Neutrophil (primary cell): Measurements from ENCODE around the gene ZNF385C.

ENCODE experiments used
- H3K27ac ChIP-seq: fragments of 200-600 bp; sonication (generic); 2 replicates; pipeline ENCODE4 v1.5.1; 2016; ENCODE audit warnings: mild to moderate bottlenecking, moderate library complexity
- H3K27me3 ChIP-seq: fragments of 200-600 bp; sonication (generic); 2 replicates; pipeline ENCODE4 v1.6.0; 2016; ENCODE audit warnings: mild to moderate bottlenecking
- H3K36me3 ChIP-seq: fragments of 200-600 bp; sonication (generic); 2 replicates; pipeline ENCODE4 v1.5.1; 2017
- H3K4me1 ChIP-seq, 2 experiments: fragments of 200-600 bp in 1 of 2; sonication (generic) in 1 of 2; 1 replicate in 1 of 2; 2 replicates in 1 of 2; pipeline versions ENCODE4 v1.5.1 to v1.6.1; 2013 to 2016; ENCODE audit warnings: low read depth in 1 of 2, low read length in 1 of 2, mild to moderate bottlenecking in 1 of 2, moderate library complexity in 1 of 2; ENCODE audit not compliant: control insufficient read depth in 1 of 2, insufficient read depth in 1 of 2
- H3K4me3 ChIP-seq, 2 experiments: fragments of 200-600 bp in 1 of 2; sonication (generic) in 1 of 2; 1 replicate in 1 of 2; 2 replicates in 1 of 2; pipeline ENCODE4 v1.5.1; 2013 to 2016; ENCODE audit warnings: low read depth in 1 of 2, low read length in 1 of 2, mild to moderate bottlenecking in 1 of 2, moderate library complexity in 1 of 2
- H3K9me3 ChIP-seq: fragments of 200-600 bp; sonication (generic); 2 replicates; pipeline ENCODE4 v1.5.1; 2016
- CTCF ChIP-seq: fragments of 200-600 bp; sonication (generic); IDR thresholded peaks from 2 replicates; pipeline ENCODE4 v1.5.1; 2016; ENCODE audit warnings: antibody characterized with exemption

ZNF385C gene

GRCh38 chr17:42088736-42089135, 9.5 kb downstream of the ZNF385C start:
- no peaks in the 10 kb centered on the region for H3K4me1 ChIP-seq
- H3K36me3 ChIP-seq, result no peaks in the 10 kb centered on the region
- H3K27me3 ChIP-seq, result peaks cover 5% of the 10 kb centered on the region
- no peak overlapping the region for H3K27ac ChIP-seq
- no peak overlapping the region for H3K4me3 ChIP-seq
- no peak for TF ChIP-seq CTCF
- no peaks in the 10 kb centered on the region for H3K9me3 ChIP-seq

- no peak for TF ChIP-seq CTCF
- Histone ChIP-seq H3K27ac (no peak overlapping the region), H3K4me1 (no peaks in the 10 kb centered on the region), H3K27me3 (peaks cover 5% of the 10 kb centered on the region), H3K4me3 (no peak overlapping the region), H3K9me3 (no peaks in the 10 kb centered on the region), H3K36me3 (no peaks in the 10 kb centered on the region)
Observed at GRCh38 chr17:42087736-42088705, 10.3 kb downstream of the ZNF385C start.

- no peaks in the 10 kb centered on the region for H3K36me3 ChIP-seq
Observed at GRCh38 chr17:42087042-42087701, 11.1 kb downstream of the ZNF385C start.

GRCh38 chr17:42081516-42082129, 16.6 kb downstream of the ZNF385C start:
- no peaks in the 10 kb centered on the region for H3K4me1 ChIP-seq
- H3K4me3 ChIP-seq, result no peak overlapping the region
- TF ChIP-seq CTCF, result no peak
- no peaks in the 10 kb centered on the region for H3K9me3 ChIP-seq
- no peaks in the 10 kb centered on the region for H3K36me3 ChIP-seq
- H3K27ac ChIP-seq, result no peak overlapping the region
- H3K27me3 ChIP-seq, result peaks cover 4% of the 10 kb centered on the region

More at GRCh38 chr17:42087042-42087701, 11.1 kb downstream of the ZNF385C start:
- Histone ChIP-seq H3K4me1 (no peaks in the 10 kb centered on the region), H3K4me3 (no peak overlapping the region), H3K27ac (no peak overlapping the region), H3K27me3 (peaks cover 5% of the 10 kb centered on the region), H3K9me3 (no peaks in the 10 kb centered on the region)
- TF ChIP-seq CTCF, result no peak

- H3K4me1 ChIP-seq, result no peaks in the 10 kb centered on the region
Observed at GRCh38 chr17:42079541-42079940, 18.7 kb downstream of the ZNF385C start.

More at GRCh38 chr17:42079541-42079940, 18.7 kb downstream of the ZNF385C start:
- H3K27me3 ChIP-seq, result peaks cover 10% of the 10 kb centered on the region
- TF ChIP-seq CTCF, result no peak
- no peak overlapping the region for H3K4me3 ChIP-seq
- no peaks in the 10 kb centered on the region for H3K9me3 ChIP-seq
- no peaks in the 10 kb centered on the region for H3K36me3 ChIP-seq
- H3K27ac ChIP-seq, result no peak overlapping the region
